Chondrocyte (in vitro differentiated cells): ENCODE results near the gene ABCC3. TPM values are rescaled to one million over a fixed set of nuclear protein-coding genes. Genes with fewer than 3 reads are reported as not detected.

ENCODE experiments used
- DNase-seq: peaks from one replicate; pipeline ENCODE4 v3.0.0; 2021; ENCODE audit warnings: mixed read lengths, low spot score
- H3K27ac Mint-ChIP-seq: one replicate; pipeline ENCODE4 v1.8.0; 2021; ENCODE audit warnings: mild to moderate bottlenecking, moderate library complexity, mixed read lengths; ENCODE audit not compliant: unreplicated experiment
- H3K27me3 Mint-ChIP-seq: 2 replicates; pipeline ENCODE4 v1.8.0; 2021; ENCODE audit warnings: low read depth, mixed read lengths
- H3K36me3 Mint-ChIP-seq: 2 replicates; pipeline ENCODE4 v1.8.0; 2021; ENCODE audit warnings: low read depth, mixed read lengths
- H3K4me1 Mint-ChIP-seq: 2 replicates; pipeline ENCODE4 v1.8.0; 2021; ENCODE audit warnings: low read depth, mild to moderate bottlenecking, mixed read lengths
- H3K4me3 Mint-ChIP-seq: one replicate; pipeline ENCODE4 v1.8.0; 2021; ENCODE audit warnings: mild to moderate bottlenecking, moderate library complexity, mixed read lengths; ENCODE audit not compliant: unreplicated experiment
- H3K9me3 Mint-ChIP-seq: 2 replicates; pipeline ENCODE4 v1.8.0; 2021; ENCODE audit warnings: low read depth, mixed read lengths
- total RNA-seq: library from RNA; stranded (reverse); gene quantifications from 3 replicates; pipeline ENCODE4 v1.2.1, GENCODE V29; 2021
- TF ChIP-seq, protein P1 (sequence below): fragments of 200-600 bp; sonication (generic); IDR thresholded peaks from 2 replicates; pipeline ENCODE4 v1.5.0; 2021; ENCODE audit warnings: antibody characterized with exemption, mild to moderate bottlenecking, moderate library complexity

Gene ABCC3
- total RNA-seq, 1 donor from 2014 or later: 2.8 TPM

DNA sequence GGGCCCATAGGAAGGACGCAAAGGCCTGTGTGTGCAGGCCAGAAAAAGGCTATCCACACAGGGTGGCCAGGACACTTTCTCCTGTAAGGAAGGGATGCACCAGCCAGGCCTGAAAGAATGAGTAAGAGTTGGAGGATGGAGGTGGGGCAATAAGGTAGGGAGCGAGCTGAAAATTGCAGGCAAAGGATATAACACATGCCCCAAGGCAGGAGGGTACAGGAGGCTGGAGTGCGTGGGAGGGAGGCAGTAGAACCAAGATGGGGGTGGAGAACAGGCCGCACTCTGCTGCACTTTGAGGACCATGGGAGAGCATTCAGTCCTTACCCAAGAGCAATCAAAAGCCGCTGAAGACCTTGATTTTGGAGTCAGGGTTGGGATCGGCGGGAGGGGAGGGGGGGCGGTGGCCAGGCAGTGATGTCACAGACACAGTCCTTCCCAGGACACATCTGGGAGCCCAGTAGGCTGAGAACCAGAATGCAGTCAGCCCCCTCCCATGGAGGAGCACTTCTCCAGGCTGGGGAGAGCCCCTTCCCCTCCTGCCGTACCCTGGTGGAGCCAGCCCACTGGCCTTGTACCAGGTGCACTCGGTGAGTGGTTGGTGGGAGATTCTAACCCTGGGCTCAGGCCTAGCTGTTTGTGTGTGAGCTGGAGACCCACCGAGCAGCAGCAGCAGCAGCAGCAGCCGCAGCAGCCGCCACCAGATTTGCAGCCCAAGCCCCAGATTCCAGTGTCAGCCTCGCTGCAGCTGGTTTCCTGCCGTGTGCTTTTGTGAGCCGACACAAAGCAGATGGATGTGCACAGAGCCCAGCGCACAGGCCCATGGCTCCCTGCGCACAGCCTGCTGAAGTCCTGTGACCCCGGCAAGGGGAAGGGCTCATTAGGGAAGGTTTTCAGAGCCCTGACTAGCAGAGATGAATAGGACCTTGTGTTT lies 55.5 kb downstream of the ABCC3 start:
- no peaks in the 10 kb centered on the region for H3K27me3 Mint-ChIP-seq

DNA sequence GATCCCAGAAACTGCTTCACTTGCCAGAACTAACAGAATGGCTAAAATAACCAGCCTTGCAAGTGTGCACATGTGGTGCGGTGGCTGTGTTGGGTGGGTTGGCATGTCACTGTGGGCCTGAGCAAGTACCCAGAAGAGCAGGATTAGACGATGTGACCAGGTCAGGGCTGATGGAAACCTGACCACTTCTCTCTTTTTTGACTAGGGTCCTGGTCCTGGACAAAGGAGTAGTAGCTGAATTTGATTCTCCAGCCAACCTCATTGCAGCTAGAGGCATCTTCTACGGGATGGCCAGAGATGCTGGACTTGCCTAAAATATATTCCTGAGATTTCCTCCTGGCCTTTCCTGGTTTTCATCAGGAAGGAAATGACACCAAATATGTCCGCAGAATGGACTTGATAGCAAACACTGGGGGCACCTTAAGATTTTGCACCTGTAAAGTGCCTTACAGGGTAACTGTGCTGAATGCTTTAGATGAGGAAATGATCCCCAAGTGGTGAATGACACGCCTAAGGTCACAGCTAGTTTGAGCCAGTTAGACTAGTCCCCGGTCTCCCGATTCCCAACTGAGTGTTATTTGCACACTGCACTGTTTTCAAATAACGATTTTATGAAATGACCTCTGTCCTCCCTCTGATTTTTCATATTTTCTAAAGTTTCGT lies 56.3 kb downstream of the ABCC3 start:
- Mint-ChIP-seq H3K4me3 (no peak overlapping the region), H3K36me3 (peaks cover 10% of the 10 kb centered on the region), H3K4me1 (peaks cover 44% of the 10 kb centered on the region), H3K27me3 (no peaks in the 10 kb centered on the region), H3K9me3 (no peaks in the 10 kb centered on the region), H3K27ac (no peak overlapping the region)
- TF ChIP-seq, protein P1, sequence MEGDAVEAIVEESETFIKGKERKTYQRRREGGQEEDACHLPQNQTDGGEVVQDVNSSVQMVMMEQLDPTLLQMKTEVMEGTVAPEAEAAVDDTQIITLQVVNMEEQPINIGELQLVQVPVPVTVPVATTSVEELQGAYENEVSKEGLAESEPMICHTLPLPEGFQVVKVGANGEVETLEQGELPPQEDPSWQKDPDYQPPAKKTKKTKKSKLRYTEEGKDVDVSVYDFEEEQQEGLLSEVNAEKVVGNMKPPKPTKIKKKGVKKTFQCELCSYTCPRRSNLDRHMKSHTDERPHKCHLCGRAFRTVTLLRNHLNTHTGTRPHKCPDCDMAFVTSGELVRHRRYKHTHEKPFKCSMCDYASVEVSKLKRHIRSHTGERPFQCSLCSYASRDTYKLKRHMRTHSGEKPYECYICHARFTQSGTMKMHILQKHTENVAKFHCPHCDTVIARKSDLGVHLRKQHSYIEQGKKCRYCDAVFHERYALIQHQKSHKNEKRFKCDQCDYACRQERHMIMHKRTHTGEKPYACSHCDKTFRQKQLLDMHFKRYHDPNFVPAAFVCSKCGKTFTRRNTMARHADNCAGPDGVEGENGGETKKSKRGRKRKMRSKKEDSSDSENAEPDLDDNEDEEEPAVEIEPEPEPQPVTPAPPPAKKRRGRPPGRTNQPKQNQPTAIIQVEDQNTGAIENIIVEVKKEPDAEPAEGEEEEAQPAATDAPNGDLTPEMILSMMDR: no peak
- DNase-seq: no peak

More for the DNA sequence above, 55.5 kb downstream of the ABCC3 start:
- H3K36me3 Mint-ChIP-seq: peaks cover 6% of the 10 kb centered on the region
- H3K4me1 Mint-ChIP-seq: peaks cover 44% of the 10 kb centered on the region
- TF ChIP-seq, protein P1: no peak
- DNase-seq: no peak
- no peak overlapping the region for H3K4me3 Mint-ChIP-seq
- no peaks in the 10 kb centered on the region for H3K9me3 Mint-ChIP-seq
- no peak overlapping the region for H3K27ac Mint-ChIP-seq

DNA sequence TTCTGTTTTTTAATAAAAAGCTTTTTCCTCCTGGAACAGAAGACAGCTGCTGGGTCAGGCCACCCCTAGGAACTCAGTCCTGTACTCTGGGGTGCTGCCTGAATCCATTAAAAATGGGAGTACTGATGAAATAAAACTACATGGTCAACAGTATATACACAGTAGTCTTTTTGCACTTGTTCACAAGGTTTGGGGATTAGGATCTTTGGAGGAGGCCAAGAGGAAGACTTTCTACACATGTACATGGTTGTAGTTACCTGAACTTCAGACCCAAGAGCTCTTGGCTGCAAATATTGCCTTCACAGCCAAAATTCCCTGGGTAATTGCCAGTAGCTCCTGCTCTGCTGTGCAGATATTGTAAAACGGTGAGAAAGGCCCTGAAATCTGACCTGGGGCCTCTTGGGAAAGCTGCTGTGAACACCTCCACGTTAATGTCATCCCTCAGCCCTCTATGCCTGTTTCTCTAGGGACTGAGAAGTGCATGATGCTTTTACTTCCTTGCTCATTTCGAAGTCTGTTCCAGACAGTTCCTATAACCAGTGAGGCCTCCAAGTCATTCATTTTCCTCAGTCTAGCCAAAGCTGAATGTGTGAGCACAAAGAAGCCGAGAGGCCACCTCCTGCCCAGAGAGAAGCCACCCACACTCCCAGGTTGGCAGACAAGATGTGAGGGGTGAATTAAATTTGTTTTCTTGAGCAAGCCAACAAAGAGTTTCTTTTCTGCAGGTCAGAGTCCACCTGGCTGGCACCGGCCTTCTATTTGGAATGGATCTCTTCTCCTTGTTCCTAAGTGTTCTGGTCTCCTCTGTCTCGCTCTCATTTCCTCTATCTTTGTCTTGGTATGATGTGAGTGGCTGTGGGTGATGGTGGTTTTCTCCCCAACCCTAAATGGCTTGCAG lies 57.1 kb downstream of the ABCC3 start:
- Mint-ChIP-seq H3K4me3 (no peak overlapping the region), H3K27ac (no peak overlapping the region), H3K9me3 (no peaks in the 10 kb centered on the region), H3K36me3 (peaks cover 12% of the 10 kb centered on the region), H3K4me1 (peaks cover 37% of the 10 kb centered on the region), H3K27me3 (no peaks in the 10 kb centered on the region)
- TF ChIP-seq, protein P1: no peak
- DNase-seq: no peak

DNA sequence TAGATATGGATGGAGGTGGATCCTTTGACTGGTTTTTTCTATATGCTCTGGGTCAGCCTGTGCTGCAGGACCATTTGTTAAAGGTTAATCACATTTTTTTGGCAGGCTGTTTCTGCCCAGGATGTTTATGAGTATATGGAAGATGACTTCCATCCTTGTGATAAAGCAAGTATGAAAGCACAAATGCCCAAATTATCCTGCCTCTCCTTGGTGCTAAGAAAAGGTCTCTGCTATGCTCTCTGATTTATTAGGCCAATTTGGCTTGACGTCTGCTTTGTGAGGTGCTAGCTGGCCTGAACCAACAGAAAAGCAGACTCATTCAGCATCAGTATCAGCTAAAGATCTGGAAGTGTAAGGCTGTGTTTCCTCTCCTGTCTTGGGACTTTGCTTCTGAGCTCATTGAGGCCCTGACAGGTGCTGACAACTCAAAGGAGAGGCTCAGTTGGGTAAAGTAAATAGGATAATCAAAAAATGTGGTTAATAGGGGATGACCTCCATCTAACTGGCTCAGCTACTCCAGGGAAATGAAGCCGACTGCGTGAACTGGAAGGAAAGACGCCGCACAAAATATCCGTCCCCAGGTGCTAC lies 57.9 kb downstream of the ABCC3 start:
- no peaks in the 10 kb centered on the region for H3K9me3 Mint-ChIP-seq
- H3K4me3 Mint-ChIP-seq: no peak overlapping the region
- H3K36me3 Mint-ChIP-seq: peaks cover 15% of the 10 kb centered on the region
- TF ChIP-seq, protein P1: no peak
- DNase-seq: no peak
- H3K27me3 Mint-ChIP-seq: no peaks in the 10 kb centered on the region
- H3K27ac Mint-ChIP-seq: peak overlapping the region; percentile 83
- peaks cover 34% of the 10 kb centered on the region for H3K4me1 Mint-ChIP-seq
